ENCODE results near the gene MAGI2.

The MAGI2 gene

DNA sequence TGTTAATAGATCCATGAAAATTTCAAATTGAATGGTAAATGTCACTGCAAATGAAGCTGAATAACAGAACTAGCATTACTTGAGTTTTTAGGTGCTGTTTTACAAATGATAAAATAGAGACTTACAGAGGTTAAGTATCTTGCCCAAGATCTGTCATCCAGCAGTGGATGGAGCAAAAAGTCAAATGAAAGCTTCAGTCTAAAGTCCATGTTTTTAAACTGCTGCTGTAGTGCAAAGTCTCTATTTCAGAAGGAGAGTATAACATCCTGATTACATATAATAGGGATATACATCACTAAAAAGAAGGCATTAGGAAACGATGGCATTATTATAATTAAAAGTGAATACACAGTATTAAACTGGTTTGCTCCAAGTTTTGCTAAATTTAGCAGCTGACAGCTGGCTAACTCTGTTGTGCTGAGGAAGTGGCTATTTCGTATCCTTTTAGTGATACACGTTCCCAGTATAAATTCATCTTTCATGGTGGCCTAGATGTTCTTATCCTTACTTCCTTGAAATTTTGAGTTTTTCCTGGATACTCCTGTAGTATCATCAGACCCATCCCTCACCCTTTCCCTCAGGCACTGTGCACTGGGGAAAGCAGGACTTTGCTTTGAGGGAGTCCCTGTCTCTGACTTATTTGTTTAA lies 603.2 kb downstream of the MAGI2 start:
- ChIA-PET CTCF (no interaction called here), POLR2A (ENCODE audit: low non-redundant PET) (no interaction called here)
- TF ChIP-seq, protein P1, sequence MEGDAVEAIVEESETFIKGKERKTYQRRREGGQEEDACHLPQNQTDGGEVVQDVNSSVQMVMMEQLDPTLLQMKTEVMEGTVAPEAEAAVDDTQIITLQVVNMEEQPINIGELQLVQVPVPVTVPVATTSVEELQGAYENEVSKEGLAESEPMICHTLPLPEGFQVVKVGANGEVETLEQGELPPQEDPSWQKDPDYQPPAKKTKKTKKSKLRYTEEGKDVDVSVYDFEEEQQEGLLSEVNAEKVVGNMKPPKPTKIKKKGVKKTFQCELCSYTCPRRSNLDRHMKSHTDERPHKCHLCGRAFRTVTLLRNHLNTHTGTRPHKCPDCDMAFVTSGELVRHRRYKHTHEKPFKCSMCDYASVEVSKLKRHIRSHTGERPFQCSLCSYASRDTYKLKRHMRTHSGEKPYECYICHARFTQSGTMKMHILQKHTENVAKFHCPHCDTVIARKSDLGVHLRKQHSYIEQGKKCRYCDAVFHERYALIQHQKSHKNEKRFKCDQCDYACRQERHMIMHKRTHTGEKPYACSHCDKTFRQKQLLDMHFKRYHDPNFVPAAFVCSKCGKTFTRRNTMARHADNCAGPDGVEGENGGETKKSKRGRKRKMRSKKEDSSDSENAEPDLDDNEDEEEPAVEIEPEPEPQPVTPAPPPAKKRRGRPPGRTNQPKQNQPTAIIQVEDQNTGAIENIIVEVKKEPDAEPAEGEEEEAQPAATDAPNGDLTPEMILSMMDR (conservative IDR thresholded peaks at IDR 0.05; ENCODE audit: low read depth): no peak
- DNase-seq (ENCODE audit: low spot score): no peak
- H3K27ac ChIP-seq: no peak overlapping the region

DNA sequence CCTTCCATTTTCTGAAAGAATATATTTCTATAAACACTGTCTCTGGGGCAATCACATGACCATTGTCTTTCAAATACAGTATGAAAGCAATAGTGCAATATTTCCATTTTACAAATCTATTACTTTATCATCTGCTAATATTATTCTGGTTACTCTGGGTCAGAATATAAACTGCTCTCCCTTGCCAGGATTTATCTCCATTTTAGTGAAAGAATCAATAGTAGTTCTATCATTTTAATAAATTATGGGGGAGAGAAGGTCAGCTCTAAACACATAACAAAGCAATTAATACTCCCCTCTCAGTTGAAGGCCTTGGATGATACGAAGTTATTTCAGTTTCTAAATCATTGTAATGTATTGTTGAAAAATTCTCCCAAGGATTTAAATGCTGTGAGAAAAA lies 608.3 kb downstream of the MAGI2 start:
- DNase-seq (ENCODE audit: low spot score): no peak
- TF ChIP-seq, protein P1 (conservative IDR thresholded peaks at IDR 0.05; ENCODE audit: low read depth): no peak
- POLR2A ChIA-PET (ENCODE audit: low non-redundant PET): no interaction called here
- no peak overlapping the region for H3K27ac ChIP-seq
- CTCF ChIA-PET: no interaction called here

DNA sequence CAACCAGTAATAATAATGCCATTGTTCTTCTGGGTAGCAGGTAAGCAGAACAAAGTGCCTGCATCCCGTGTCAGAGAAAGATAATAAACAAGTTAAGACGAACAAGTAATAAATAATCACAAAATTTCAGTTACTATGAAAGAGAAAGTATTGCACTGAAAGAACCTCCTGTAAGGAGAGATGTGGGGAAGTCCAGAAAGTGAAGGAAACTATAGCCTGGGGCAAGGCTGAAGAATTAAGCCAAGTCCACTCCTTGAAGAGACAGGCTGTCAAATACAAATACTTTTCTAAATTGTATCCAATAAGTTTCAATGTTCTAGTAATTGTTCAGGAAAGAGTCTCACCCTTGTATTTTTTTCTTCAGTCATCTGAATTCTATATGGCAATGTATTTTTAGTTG lies 611.4 kb downstream of the MAGI2 start:
- ChIA-PET POLR2A (ENCODE audit: low non-redundant PET) (no interaction called here), CTCF (no interaction called here)
- H3K27ac ChIP-seq: no peak overlapping the region
- no peak for DNase-seq (ENCODE audit: low spot score)
- TF ChIP-seq, protein P1 (conservative IDR thresholded peaks at IDR 0.05; ENCODE audit: low read depth): no peak

GRCh38 chr7:78835897-78836296 lies 617.6 kb downstream of the MAGI2 start:
- TF ChIP-seq, protein P1 (conservative IDR thresholded peaks at IDR 0.05; ENCODE audit: low read depth): no peak
- no peak overlapping the region for H3K27ac ChIP-seq
- no peak for DNase-seq (ENCODE audit: low spot score)
- CTCF ChIA-PET: no interaction called here
- POLR2A ChIA-PET (ENCODE audit: low non-redundant PET): no interaction called here

GRCh38 chr7:78828317-78828716 lies 625.1 kb downstream of the MAGI2 start:
- TF ChIP-seq, protein P1 (conservative IDR thresholded peaks at IDR 0.05; ENCODE audit: low read depth): no peak
- DNase-seq (ENCODE audit: low spot score): no peak
- ChIA-PET CTCF (no interaction called here), POLR2A (ENCODE audit: low non-redundant PET) (no interaction called here)
- H3K27ac ChIP-seq: no peak overlapping the region

DNA sequence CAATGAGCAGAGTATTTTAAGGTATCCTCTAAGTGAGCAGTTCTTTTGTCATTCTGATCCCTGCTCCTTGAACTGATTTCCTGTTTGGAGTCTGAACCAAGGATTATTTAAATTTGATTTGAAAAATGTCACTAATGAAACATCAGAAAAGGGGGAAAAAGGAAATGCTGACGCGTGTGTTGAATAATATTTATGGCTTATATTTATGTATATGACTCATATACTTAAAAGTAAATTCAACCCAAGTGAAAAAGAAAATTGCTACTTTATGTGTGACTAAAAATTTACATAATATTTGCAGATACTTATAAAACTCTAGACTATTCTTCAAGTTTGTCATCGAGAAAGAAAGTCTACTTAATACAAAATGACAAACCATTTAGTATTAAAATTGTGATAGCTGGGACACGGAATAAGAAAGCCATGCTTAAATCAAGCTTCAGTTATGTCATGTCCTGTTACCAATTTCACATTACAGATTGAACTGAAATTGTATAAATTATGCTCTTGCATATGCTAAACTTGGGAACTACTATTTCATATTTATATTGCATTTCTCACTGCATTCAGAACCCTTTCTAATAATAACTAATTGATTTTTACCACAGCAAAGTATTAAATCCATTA lies 649.9 kb downstream of the MAGI2 start:
- TF ChIP-seq, protein P1 (conservative IDR thresholded peaks at IDR 0.05; ENCODE audit: low read depth): no peak
- H3K27ac ChIP-seq: no peak overlapping the region
- DNase-seq (ENCODE audit: low spot score): no peak
- ChIA-PET CTCF (interaction anchor here (0.6 to 0.7 kb wide), 2 partner anchors 368 to 479 kb away, joined by 3 read pairs; no protein-coding TSS in a partner anchor), POLR2A (ENCODE audit: low non-redundant PET) (no interaction called here)
